OCI-LY7 (cell line): ENCODE data around the gene OR2H1. TPM values are rescaled to one million over a fixed set of nuclear protein-coding genes. Genes with fewer than 3 reads are reported as not detected.
"Not testable (repeated sequence)": the region's sequence is repeated elsewhere in the genome, so short reads cannot be mapped to it uniquely, and the experiment has no call there.

Experiments used
- BruUV-seq: library from RNA; stranded (reverse); fragments of 400-500 nt; replicated peaks from 2 replicates; lab custom pipeline; 2021; lab: Mats Ljungman, UMichigan
- CTCF ChIA-PET: fragments of 300-600 bp; sonication (Branson Sonifier 250); formaldehyde crosslinking; loops from one replicate; lab custom pipeline; 2022; ENCODE audit warnings: antibody characterized with exemption; ENCODE audit not compliant: unreplicated experiment; lab: Charles Lee
- POLR2A ChIA-PET: fragments of 300-600 bp; sonication (Branson Sonifier 250); formaldehyde crosslinking; loops from one replicate; lab custom pipeline; 2022; ENCODE audit warnings: antibody characterized with exemption; lab: Charles Lee
- DNase-seq: peaks from one replicate; pipeline ENCODE4 v3.0.0-alpha.2; 2015; ENCODE audit warnings: low spot score
- H2AFZ ChIP-seq: fragments of 200-600 bp; sonication (generic), shearing (Covaris generic); 2 replicates; pipeline ENCODE4 v1.6.1; 2014; ENCODE audit warnings: mild to moderate bottlenecking, antibody characterized with exemption, low read length, moderate library complexity
- H3K27ac ChIP-seq: fragments of 200-600 bp; sonication (generic); 2 replicates; pipeline ENCODE4 v1.5.1; 2014; ENCODE audit warnings: mixed run types, low read depth, mild to moderate bottlenecking, moderate library complexity, low read length, inconsistent platforms; ENCODE audit not compliant: poor library complexity, severe bottlenecking
- H3K36me3 ChIP-seq: fragments of 200-600 bp; sonication (generic); 2 replicates; pipeline ENCODE4 v1.6.1; 2014; ENCODE audit warnings: mild to moderate bottlenecking, antibody characterized with exemption, low read length, moderate library complexity, mixed read lengths; ENCODE audit not compliant: insufficient read depth
- H3K4me1 ChIP-seq: fragments of 200-600 bp; sonication (generic); 2 replicates; pipeline ENCODE4 v1.5.1; 2014; ENCODE audit warnings: mild to moderate bottlenecking, low read length; ENCODE audit not compliant: insufficient read depth, poor library complexity, severe bottlenecking
- H3K4me2 ChIP-seq: fragments of 200-600 bp; sonication (generic); 2 replicates; pipeline ENCODE4 v1.6.1; 2014; ENCODE audit warnings: mild to moderate bottlenecking, low read length
- H3K4me3 ChIP-seq: fragments of 200-600 bp; sonication (generic); 2 replicates; pipeline ENCODE4 v1.5.1; 2014; ENCODE audit warnings: mild to moderate bottlenecking, low read depth, low read length; ENCODE audit not compliant: poor library complexity, severe bottlenecking
- H3K79me2 ChIP-seq: fragments of 200-600 bp; sonication (generic); 2 replicates; pipeline ENCODE4 v1.6.1; 2016; ENCODE audit warnings: low read depth, mild to moderate bottlenecking, low read length, moderate library complexity, mixed read lengths; ENCODE audit not compliant: insufficient read depth
- H3K9me2 ChIP-seq: fragments of 200-600 bp; sonication (generic); 2 replicates; pipeline ENCODE4 v1.6.1; 2016; ENCODE audit warnings: mild to moderate bottlenecking, low read length, mixed read lengths; ENCODE audit not compliant: insufficient read depth
- H3K9me3 ChIP-seq: fragments of 200-600 bp; sonication (generic); 2 replicates; pipeline ENCODE4 v1.6.1; 2014; ENCODE audit warnings: mild to moderate bottlenecking, mixed run types, low read length, mixed read lengths
- H4K20me1 ChIP-seq: fragments of 200-600 bp; sonication (generic); 2 replicates; pipeline ENCODE4 v1.6.1; 2014; ENCODE audit warnings: mild to moderate bottlenecking, antibody characterized with exemption, low read length, moderate library complexity, mixed read lengths; ENCODE audit not compliant: insufficient read depth
- EZH2phosphoT487 ChIP-seq: fragments of 200-600 bp; sonication (generic); IDR thresholded peaks from 2 replicates; pipeline ENCODE4 v1.6.1; 2018; ENCODE audit warnings: low read depth, borderline replicate concordance, mild to moderate bottlenecking, mixed run types, antibody characterized with exemption, low read length, moderate library complexity, mixed read lengths
- intact Hi-C: fragments of 100-400 bp; cut with micrococcal nuclease; formaldehyde crosslinking; loops from one replicate; pipeline ENCODE4 v1.10.0; 2022; ENCODE audit not compliant: unreplicated experiment
- total RNA-seq, 2 experiments: library from RNA; depleted of rRNA in 1 of 2; stranded (reverse); fragments of >200 nt in 1 of 2; shearing (Covaris generic) in 1 of 2; gene quantifications; 2 replicates each; pipeline ENCODE4 v1.2.3, GENCODE V29; 2014 to 2022
- TF ChIP-seq, protein P1 (sequence below): fragments of 200-600 bp; sonication (generic); conservative IDR thresholded peaks from 2 replicates; pipeline ENCODE4 v1.5.1; 2014; ENCODE audit warnings: mild to moderate bottlenecking, antibody characterized with exemption, low read length, moderate library complexity, mixed read lengths

OR2H1 gene
- total RNA-seq, 2 experiments from 2014 or later, result not detected

DNA sequence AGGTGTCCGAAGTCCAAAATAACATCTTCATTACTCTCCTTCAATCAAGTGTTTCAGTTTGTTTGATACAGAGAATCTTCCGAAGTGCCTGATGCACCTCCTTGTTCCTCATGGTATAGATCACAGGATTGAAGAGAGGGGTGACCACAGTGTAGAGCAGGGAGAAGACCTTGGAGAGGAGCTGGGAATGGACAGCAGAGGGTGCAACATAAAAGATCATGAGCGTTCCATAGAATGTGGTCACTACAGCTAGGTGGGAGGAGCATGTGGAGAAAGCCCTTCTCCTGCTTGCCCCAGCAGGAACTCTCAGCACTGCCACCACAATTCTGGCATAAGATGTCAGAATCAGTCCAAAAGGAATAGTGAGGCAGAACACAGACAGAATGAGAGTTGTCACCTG lies 30.3 kb upstream of the OR2H1 start:
- no peaks in the 10 kb centered on the region for H4K20me1 ChIP-seq
- ChIA-PET CTCF (no interaction called here), POLR2A (interaction anchor here (0.9 kb wide), 1 partner anchor 9 kb away, joined by 3 read pairs; no protein-coding TSS in a partner anchor)
- no peaks in the 10 kb centered on the region for H3K36me3 ChIP-seq
- no TSS peak for BruUV-seq
- no peaks in the 10 kb centered on the region for H3K9me3 ChIP-seq
- no peak overlapping the region for H3K27ac ChIP-seq
- H3K79me2 ChIP-seq, result no peaks in the 10 kb centered on the region
- no peaks in the 10 kb centered on the region for H3K9me2 ChIP-seq
- H3K4me2 ChIP-seq, result no peak overlapping the region
- intact Hi-C loops, result no loop called here
- no peak overlapping the region for H3K4me3 ChIP-seq
- H3K4me1 ChIP-seq, result no peaks in the 10 kb centered on the region
- H2AFZ ChIP-seq, result no peak overlapping the region
- no peak for DNase-seq
- TF ChIP-seq EZH2phosphoT487, result no peak
- TF ChIP-seq, protein P1, sequence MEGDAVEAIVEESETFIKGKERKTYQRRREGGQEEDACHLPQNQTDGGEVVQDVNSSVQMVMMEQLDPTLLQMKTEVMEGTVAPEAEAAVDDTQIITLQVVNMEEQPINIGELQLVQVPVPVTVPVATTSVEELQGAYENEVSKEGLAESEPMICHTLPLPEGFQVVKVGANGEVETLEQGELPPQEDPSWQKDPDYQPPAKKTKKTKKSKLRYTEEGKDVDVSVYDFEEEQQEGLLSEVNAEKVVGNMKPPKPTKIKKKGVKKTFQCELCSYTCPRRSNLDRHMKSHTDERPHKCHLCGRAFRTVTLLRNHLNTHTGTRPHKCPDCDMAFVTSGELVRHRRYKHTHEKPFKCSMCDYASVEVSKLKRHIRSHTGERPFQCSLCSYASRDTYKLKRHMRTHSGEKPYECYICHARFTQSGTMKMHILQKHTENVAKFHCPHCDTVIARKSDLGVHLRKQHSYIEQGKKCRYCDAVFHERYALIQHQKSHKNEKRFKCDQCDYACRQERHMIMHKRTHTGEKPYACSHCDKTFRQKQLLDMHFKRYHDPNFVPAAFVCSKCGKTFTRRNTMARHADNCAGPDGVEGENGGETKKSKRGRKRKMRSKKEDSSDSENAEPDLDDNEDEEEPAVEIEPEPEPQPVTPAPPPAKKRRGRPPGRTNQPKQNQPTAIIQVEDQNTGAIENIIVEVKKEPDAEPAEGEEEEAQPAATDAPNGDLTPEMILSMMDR, result no peak

- H3K9me2 ChIP-seq, H3K27ac ChIP-seq, H3K36me3 ChIP-seq, BruUV-seq, H3K79me2 ChIP-seq, CTCF ChIA-PET, H3K4me2 ChIP-seq, H3K4me1 ChIP-seq, H2AFZ ChIP-seq, POLR2A ChIA-PET, H3K9me3 ChIP-seq, intact Hi-C loops, H3K4me3 ChIP-seq, H4K20me1 ChIP-seq, DNase-seq: not testable (repeated sequence)
Measured at GRCh38 chr6:29436730-29437129, 20.2 kb upstream of the OR2H1 start.

- no peaks in the 10 kb centered on the region for H3K9me3 ChIP-seq
- H3K36me3 ChIP-seq, result no peaks in the 10 kb centered on the region
- H3K79me2 ChIP-seq, result no peaks in the 10 kb centered on the region
- no TSS peak for BruUV-seq
- no peaks in the 10 kb centered on the region for H3K9me2 ChIP-seq
- TF ChIP-seq, protein P1, result no peak
- no peak for TF ChIP-seq EZH2phosphoT487
- ChIA-PET POLR2A (interaction anchor here (0.7 kb wide), 1 partner anchor 11 kb away, joined by 3 read pairs; no protein-coding TSS in a partner anchor), CTCF (no interaction called here)
- H4K20me1 ChIP-seq, result no peaks in the 10 kb centered on the region
- H3K4me3 ChIP-seq, result no peak within 1 kb of the TSS
- no peak within 1 kb of the TSS for H3K27ac ChIP-seq
- intact Hi-C loops, result no loop called here
- H3K4me1 ChIP-seq, result no peaks in the 10 kb centered on the region
- H3K4me2 ChIP-seq, result no peak within 1 kb of the TSS
- DNase-seq, result no peak
- no peak within 1 kb of the TSS for H2AFZ ChIP-seq
Measured at GRCh38 chr6:29439006-29439405, 17.9 kb upstream of the OR2H1 start, which contains the start of gene OR10C1. Gene OR10C1, plus strand, starts transcription at chr6:29439306. Its CDS starts 710 bp downstream, at chr6:29440016.
